B cell (primary cell): ENCODE data around the gene AMD1. TPM values are rescaled to one million over a fixed set of nuclear protein-coding genes. Genes with fewer than 3 reads are reported as not detected.

ENCODE experiments used
- ATAC-seq: fragments of 200-7000 bp; cut with Tn5 transposase; one replicate; pipeline ENCODE4 v1.10.0; 2021; ENCODE audit warnings: low read depth, mild to moderate bottlenecking, moderate number of reproducible peaks, moderate library complexity
- CTCF ChIA-PET: fragments of 350-600 bp; sonication (Branson Sonifier 250); formaldehyde crosslinking; loops from one replicate; lab custom pipeline; 2021; ENCODE audit warnings: antibody characterized with exemption, inconsistent platforms; lab: Charles Lee
- POLR2A ChIA-PET: fragments of 350-600 bp; sonication (Branson Sonifier 250); formaldehyde crosslinking; loops from one replicate; lab custom pipeline; 2021; ENCODE audit warnings: antibody characterized with exemption; lab: Charles Lee
- DNase-seq: peaks from one replicate; pipeline ENCODE4 v3.0.0; 2013
- H2AFZ ChIP-seq: 2 replicates; pipeline ENCODE4 v1.6.1; 2012; ENCODE audit warnings: mild to moderate bottlenecking, low read depth, low read length; ENCODE audit not compliant: insufficient read depth, poor library complexity, severe bottlenecking
- H3K27ac ChIP-seq, 2 donors: 1 replicate in 1 of 2; 2 replicates in 1 of 2; pipeline ENCODE4 v1.5.1; 2012 to 2013; ENCODE audit warnings: low read length in 2 of 2, mild to moderate bottlenecking in 2 of 2, moderate library complexity in 1 of 2
- H3K27me3 ChIP-seq, 4 experiments: fragments of 200-600 bp in 1 of 4; sonication (generic) in 1 of 4; replicated peaks in 1 of 4; 1 replicate in 2 of 4; 2 replicates in 2 of 4; pipeline versions ENCODE4 v1.6.1 to v1.7.0; 2013 to 2016; ENCODE audit warnings: low read length in 3 of 4, mild to moderate bottlenecking in 2 of 4, mixed read lengths in 1 of 4, moderate library complexity in 1 of 4; ENCODE audit not compliant: insufficient read depth in 4 of 4, control insufficient read depth in 3 of 4; ENCODE audit errors: control extremely low read depth in 1 of 4
- H3K36me3 ChIP-seq, 2 experiments: replicated peaks in 1 of 2; 1 replicate in 1 of 2; 2 replicates in 1 of 2; pipeline versions ENCODE4 v1.6.1 to v1.7.1; 2013; ENCODE audit warnings: low read length in 1 of 2; ENCODE audit not compliant: insufficient read depth in 2 of 2, control insufficient read depth in 1 of 2; ENCODE audit errors: control extremely low read depth in 1 of 2, extremely low read depth in 1 of 2
- H3K4me1 ChIP-seq, 2 donors: fragments of 200-600 bp in 1 of 2; sonication (generic) in 1 of 2; 1 replicate in 1 of 2; 2 replicates in 1 of 2; pipeline versions ENCODE4 v1.5.1 to v1.6.1; 2013 to 2017; ENCODE audit warnings: low read length in 2 of 2; ENCODE audit not compliant: control insufficient read depth in 2 of 2, insufficient read depth in 2 of 2
- H3K4me2 ChIP-seq: replicated peaks from 2 replicates; pipeline ENCODE3; 2012; ENCODE audit warnings: mild to moderate bottlenecking, low read depth, low read length; ENCODE audit not compliant: poor library complexity, severe bottlenecking
- H3K4me3 ChIP-seq, 5 experiments: fragments of 200-600 bp in 1 of 5; sonication (generic) in 1 of 5; 1 replicate in 3 of 5; 2 replicates in 2 of 5; pipeline versions ENCODE4 v1.5.1 to v1.7.0; 2011 to 2016; ENCODE audit warnings: low read length in 4 of 5, mild to moderate bottlenecking in 4 of 5, low read depth in 2 of 5, control low read depth in 1 of 5, moderate library complexity in 1 of 5; ENCODE audit not compliant: insufficient read depth in 1 of 5; ENCODE audit errors: control extremely low read depth in 1 of 5, extremely low read depth in 1 of 5
- H3K79me2 ChIP-seq: fragments of 200-600 bp; sonication (generic); one replicate; pipeline ENCODE4 v1.6.0; 2016; ENCODE audit warnings: low read length; ENCODE audit not compliant: control insufficient read depth, insufficient read depth
- H3K9ac ChIP-seq: fragments of 200-600 bp; sonication (generic); 2 replicates; pipeline ENCODE4 v1.6.1; 2017; ENCODE audit warnings: mild to moderate bottlenecking, low read length, moderate library complexity
- H3K9me3 ChIP-seq, 3 donors: one replicate each; pipeline versions ENCODE4 v1.6.1 to v1.7.1; 2013; ENCODE audit warnings: low read length in 2 of 3; ENCODE audit not compliant: control insufficient read depth in 2 of 3, insufficient read depth in 1 of 3; ENCODE audit errors: control extremely low read depth in 1 of 3
- H4K20me1 ChIP-seq: 2 replicates; pipeline ENCODE4 v1.6.0; 2012; ENCODE audit warnings: mild to moderate bottlenecking, low read length; ENCODE audit not compliant: insufficient read depth, control insufficient read depth, poor library complexity, severe bottlenecking
- H3K27ac Mint-ChIP-seq: one replicate; pipeline ENCODE4 v1.8.0; 2021; ENCODE audit warnings: mixed read lengths
- H3K27me3 Mint-ChIP-seq: one replicate; pipeline ENCODE4 v1.8.0; 2021; ENCODE audit warnings: mixed read lengths
- H3K4me1 Mint-ChIP-seq: one replicate; pipeline ENCODE4 v1.8.0; 2021; ENCODE audit warnings: mixed read lengths
- H3K4me3 Mint-ChIP-seq: one replicate; pipeline ENCODE4 v1.8.0; 2021; ENCODE audit warnings: mixed read lengths
- H3K9me3 Mint-ChIP-seq: one replicate; pipeline ENCODE4 v1.8.0; 2022; ENCODE audit warnings: mixed read lengths; ENCODE audit not compliant: insufficient read depth
- EZH2 ChIP-seq: IDR thresholded peaks from 2 replicates; pipeline ENCODE4 v1.6.1; 2012; ENCODE audit warnings: borderline replicate concordance, low read depth, mild to moderate bottlenecking, moderate library complexity, low read length; ENCODE audit not compliant: insufficient read depth, poor library complexity, severe bottlenecking
- WGBS: methylation state at CpG from one replicate; pipeline ENCODE4 v1.1.5; 2013; ENCODE audit warnings: missing lambda C conversion rate; ENCODE audit not compliant: insufficient coverage; 5-methylcytosine and 5-hydroxymethylcytosine counted together
- intact Hi-C: fragments of 100-400 bp; cut with micrococcal nuclease; formaldehyde crosslinking; loops from one replicate; pipeline ENCODE4 v1.10.0; 2022
- polyA plus RNA-seq: library from polyadenylated mRNA; depleted of rRNA; stranded (reverse); fragments of >200 nt; gene quantifications from 2 replicates; pipeline ENCODE4 v1.2.3, GENCODE V29; 2012
- total RNA-seq, 2 donors: library from RNA; stranded (reverse); fragments of 120-200 nt in 1 of 2; gene quantifications; 1 replicate in 1 of 2; 2 replicates in 1 of 2; pipeline versions ENCODE4 v1.2.3 to v1.2.4, GENCODE V29; 2013 to 2022
- TF ChIP-seq, protein P1 (sequence below): fragments of 200-600 bp; IDR thresholded peaks from one replicate; pipeline ENCODE4 v1.8.0; 2022; ENCODE audit warnings: antibody characterized with exemption, mild to moderate bottlenecking

AMD1 gene
- total and polyA plus RNA-seq, 2 donors (not counting 1 experiment from before 2014, with no cell fraction given), result 49.8 to 56.8 TPM

DNA sequence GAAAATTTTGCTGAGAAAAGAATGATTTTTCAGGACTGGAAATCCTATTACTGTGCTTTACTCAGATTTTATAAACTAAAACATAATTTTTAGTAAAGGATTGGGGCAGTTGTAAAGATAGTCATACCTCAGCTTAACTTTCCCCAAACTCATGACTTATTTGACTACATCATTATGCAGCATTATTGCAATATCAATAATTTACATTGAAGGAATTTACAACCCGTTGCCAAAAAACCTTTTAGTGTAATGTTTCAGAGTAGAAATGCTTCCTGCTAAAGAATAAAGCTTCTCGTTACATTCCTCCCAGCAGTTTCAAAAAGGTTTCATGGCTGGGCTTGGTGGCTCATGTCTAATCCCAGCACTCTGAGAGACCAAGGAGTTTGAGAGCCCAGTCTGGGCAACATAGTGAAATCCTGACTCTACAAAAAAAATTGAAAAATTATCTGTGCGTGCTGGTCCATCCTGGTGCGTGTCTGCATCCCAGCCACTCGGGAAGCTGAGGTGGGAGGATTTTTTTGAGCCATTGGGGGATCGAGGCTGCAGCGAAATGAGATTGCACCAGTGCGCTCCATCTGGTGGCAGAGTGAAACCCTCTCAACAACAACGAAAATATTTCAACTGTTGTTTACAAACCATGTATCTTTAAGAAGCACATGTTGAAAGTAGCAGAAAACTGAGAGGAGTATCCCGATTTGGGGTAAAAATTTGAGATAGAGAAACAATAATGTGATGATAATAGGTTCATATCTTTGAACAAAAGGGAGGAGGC is 4.4 kb downstream of the AMD1 start:
- intact Hi-C loops, result loop anchor here (1.0 to 10.0 kb wide), 6 partner anchors 8 to 1424 kb away; partner anchors contain the start of genes AK9, FIG4, FYN and MICAL1
- Histone ChIP-seq H2AFZ (no peak overlapping the region), H3K79me2 (peaks cover 98% of the 10 kb centered on the region), H3K9ac (peak overlapping the region; percentile 13), H3K9me3 (no peaks in the 10 kb centered on the region), H3K4me2 (peak overlapping the region; percentile 55), H3K27ac (peak overlapping the region in 1 of 2 donors; percentile 36), H3K36me3 (no peaks in the 10 kb centered on the region), H4K20me1 (peaks cover 74% of the 10 kb centered on the region), H3K4me3 (peak overlapping the region in 1 of 5 experiments; percentile 1), H3K27me3 (no peaks in the 10 kb centered on the region), H3K4me1 (peaks cover 63 to 68% of the 10 kb centered on the region in 2 donors)
- no peak for TF ChIP-seq EZH2
- TF ChIP-seq, protein P1, sequence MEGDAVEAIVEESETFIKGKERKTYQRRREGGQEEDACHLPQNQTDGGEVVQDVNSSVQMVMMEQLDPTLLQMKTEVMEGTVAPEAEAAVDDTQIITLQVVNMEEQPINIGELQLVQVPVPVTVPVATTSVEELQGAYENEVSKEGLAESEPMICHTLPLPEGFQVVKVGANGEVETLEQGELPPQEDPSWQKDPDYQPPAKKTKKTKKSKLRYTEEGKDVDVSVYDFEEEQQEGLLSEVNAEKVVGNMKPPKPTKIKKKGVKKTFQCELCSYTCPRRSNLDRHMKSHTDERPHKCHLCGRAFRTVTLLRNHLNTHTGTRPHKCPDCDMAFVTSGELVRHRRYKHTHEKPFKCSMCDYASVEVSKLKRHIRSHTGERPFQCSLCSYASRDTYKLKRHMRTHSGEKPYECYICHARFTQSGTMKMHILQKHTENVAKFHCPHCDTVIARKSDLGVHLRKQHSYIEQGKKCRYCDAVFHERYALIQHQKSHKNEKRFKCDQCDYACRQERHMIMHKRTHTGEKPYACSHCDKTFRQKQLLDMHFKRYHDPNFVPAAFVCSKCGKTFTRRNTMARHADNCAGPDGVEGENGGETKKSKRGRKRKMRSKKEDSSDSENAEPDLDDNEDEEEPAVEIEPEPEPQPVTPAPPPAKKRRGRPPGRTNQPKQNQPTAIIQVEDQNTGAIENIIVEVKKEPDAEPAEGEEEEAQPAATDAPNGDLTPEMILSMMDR, result peak; percentile 64
- Mint-ChIP-seq H3K27ac (peak overlapping the region; percentile 57), H3K27me3 (no peaks in the 10 kb centered on the region), H3K4me1 (peaks cover 77% of the 10 kb centered on the region), H3K9me3 (no peaks in the 10 kb centered on the region), H3K4me3 (peak overlapping the region; percentile 70)
- peak; percentile 63 for DNase-seq
- ChIA-PET POLR2A (interaction anchor here (0.6 to 2.4 kb wide), 5 partner anchors 19 to 1777 kb away, joined by 4 to 11 read pairs (median 5); partner anchors contain the start of gene CDK19), CTCF (interaction anchor here (0.5 to 5.3 kb wide), 27 partner anchors 8 to 352 kb away, joined by 3 to 95 read pairs (median 4); partner anchors contain the start of genes CDK19 and GTF3C6)
- ATAC-seq, result no peak
- WGBS, result 20% methylated on average over 2 of the region's 10 CpGs

DNA sequence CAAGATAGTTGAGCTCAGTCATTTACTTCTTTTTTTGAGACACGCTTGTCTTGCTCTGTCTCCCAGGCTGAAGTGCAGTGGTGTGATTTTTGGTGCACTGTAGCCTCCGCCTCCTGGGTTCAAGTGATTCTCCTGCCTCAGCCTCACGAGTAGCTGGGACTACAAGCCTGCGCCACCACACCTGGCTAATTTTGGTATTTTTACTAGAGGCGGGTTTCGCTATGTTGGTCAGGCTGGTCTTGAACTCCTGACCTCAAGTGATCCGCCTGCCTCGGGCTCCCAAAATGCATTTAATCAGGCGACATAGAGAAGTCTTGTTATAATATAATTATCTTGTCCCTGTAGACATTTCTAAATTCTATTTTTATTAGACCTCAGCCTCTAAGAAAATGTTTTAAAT is 6.1 kb downstream of the AMD1 start:
- no peaks in the 10 kb centered on the region for H3K9me3 ChIP-seq
- H3K4me3 Mint-ChIP-seq, result peak overlapping the region; percentile 13
- no peak overlapping the region for H3K9ac ChIP-seq
- intact Hi-C loops, result no loop called here
- H3K79me2 ChIP-seq, result peaks cover 100% of the 10 kb centered on the region
- H4K20me1 ChIP-seq, result peaks cover 89% of the 10 kb centered on the region
- ChIA-PET CTCF (interaction anchor here (5.3 kb wide), 1 partner anchor 199 kb away, joined by 95 read pairs; no protein-coding TSS in a partner anchor), POLR2A (interaction anchor here (0.6 kb wide), 1 partner anchor 69 kb away, joined by 5 read pairs; no protein-coding TSS in a partner anchor)
- peak overlapping the region; percentile 37 for H3K27ac Mint-ChIP-seq
- H3K27me3 ChIP-seq, result no peaks in the 10 kb centered on the region
- no peak overlapping the region for H3K27ac ChIP-seq
- H3K36me3 ChIP-seq, result no peaks in the 10 kb centered on the region
- H2AFZ ChIP-seq, result no peak overlapping the region
- H3K4me2 ChIP-seq, result peak overlapping the region; percentile 55
- ATAC-seq (no peak), DNase-seq (no peak)
- 73% methylated on average over 5 of the region's 9 CpGs for WGBS
- peaks cover 88% of the 10 kb centered on the region for H3K4me1 Mint-ChIP-seq
- no peak for TF ChIP-seq EZH2
- TF ChIP-seq, protein P1, result no peak
- H3K9me3 Mint-ChIP-seq, result no peaks in the 10 kb centered on the region
- peaks cover 70 to 79% of the 10 kb centered on the region in 2 donors for H3K4me1 ChIP-seq
- H3K4me3 ChIP-seq, result no peak overlapping the region
- no peaks in the 10 kb centered on the region for H3K27me3 Mint-ChIP-seq
